Measurements from ENCODE around the gene PRTG. TPM values are rescaled to one million over a fixed set of nuclear protein-coding genes. Genes with fewer than 3 reads are reported as not detected.
"Not testable (repeated sequence)": the region's sequence is repeated elsewhere in the genome, so short reads cannot be mapped to it uniquely, and the experiment has no call there.

Gene PRTG
- total RNA-seq, 2 experiments from 2014 or later, result not detected

DNA sequence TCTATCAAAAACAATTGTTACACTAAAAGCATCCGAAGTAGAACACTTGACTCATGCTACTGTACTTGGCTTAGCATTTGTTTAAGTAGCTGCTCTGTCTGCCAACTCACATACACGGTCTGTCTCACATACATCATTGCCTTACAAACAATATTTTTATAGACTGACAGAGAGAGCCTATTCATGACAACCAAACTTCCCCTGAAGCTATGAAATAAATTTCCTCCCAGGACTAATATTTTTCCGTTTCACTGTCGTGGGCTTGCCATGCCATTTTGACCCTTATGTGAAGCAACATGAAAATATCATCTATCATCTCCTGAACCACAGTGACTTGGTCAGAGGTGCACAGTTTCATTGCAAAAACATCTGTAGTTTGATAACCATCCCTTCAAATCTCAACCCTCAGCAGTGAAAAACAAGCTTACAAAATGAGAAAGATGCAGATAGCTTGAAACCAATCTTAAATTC is 88.4 kb downstream of the PRTG start:
- ChIA-PET POLR2A (no interaction called here), CTCF (no interaction called here)

DNA sequence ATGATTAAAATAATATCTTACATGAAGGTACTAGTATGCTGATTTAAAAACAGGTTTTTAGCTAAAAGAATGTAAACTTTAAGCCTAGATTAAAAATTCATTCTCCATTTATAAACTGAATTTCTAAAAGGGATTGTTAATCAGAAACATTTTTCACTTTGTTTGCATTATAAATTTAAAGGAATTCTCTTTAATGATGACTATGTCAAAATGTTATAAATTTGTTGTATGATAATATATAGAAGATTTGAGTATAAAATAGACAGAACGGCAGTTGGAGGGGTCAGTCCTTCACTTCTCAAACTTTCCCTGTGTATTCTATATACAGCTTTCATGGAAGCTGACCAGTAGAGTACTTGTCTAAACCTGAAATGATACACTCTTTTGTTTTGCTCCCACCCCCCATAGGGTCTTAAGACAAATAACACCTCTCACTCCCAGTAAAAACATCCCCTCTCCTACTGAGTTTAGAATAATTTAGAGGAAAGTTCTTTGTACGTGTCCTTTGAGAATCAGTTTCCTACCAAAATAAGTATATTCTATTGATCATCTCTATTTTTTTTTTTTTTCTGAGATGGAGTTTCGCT is 90.0 kb downstream of the PRTG start:
- POLR2A ChIA-PET, result no interaction called here

DNA sequence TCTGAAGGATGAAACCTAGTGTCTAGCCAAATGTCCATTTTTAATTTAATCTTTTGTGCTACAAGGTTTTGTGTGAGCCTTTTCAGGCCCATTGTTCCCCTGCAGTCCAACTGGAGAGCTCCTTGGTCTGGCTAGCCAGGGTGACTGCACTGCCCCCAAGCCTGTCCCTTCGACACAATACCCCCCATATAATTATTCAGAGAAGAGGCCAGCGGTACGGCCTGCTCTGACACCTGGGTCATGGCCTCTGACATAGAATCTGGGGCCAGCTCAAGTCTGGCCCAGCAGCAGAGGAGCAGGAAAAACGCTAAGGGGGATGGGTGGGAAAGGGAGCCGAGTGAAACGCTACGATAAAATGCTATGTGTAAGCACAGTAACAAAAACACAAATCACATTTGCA is 90.6 kb downstream of the PRTG start:
- ChIA-PET POLR2A (no interaction called here), CTCF (no interaction called here)

More for the DNA sequence above, 90.0 kb downstream of the PRTG start:
- CTCF ChIA-PET, result no interaction called here

DNA sequence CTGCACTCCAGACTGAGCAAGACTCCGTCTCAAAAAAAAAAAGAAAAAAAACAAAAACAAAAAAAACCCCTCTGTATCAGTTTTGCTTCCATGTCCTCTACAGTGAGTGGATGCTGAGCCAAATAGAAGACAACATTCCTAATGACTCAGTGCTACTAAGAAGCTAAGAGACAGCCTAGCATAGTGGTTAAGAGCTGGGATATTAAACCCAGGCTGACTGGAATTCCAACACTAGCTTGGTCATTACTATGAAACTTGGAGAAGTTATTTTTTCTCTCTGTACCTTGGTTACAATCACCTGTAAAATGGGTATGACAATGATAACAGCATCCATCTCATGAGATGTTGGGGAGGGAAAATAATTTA is 93.9 kb downstream of the PRTG start:
- POLR2A ChIA-PET, result no interaction called here
- CTCF ChIA-PET, result interaction anchor here (0.5 to 1.2 kb wide), 5 partner anchors 39 to 1064 kb away, joined by 3 read pairs; no protein-coding TSS in a partner anchor

DNA sequence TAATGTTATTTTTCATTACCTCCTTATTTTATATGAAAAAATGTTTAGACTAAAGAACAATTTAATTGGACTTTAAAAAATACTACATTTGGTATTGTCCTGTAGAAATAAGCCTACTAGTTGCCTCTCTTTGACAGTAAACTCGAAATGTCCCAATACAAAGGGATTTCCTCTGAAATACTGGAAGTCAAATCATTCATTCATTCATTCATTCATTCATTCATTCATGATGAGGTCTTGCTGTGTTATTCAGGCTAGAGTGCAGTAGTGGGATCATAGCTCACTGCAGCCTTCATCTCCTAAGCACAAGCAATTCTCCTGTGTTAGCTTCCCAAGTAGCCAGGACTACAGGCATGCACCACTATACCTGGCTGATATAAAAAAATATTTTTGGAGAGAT is 104.2 kb downstream of the PRTG start:
- POLR2A ChIA-PET, result no interaction called here
- CTCF ChIA-PET, result no interaction called here

DNA sequence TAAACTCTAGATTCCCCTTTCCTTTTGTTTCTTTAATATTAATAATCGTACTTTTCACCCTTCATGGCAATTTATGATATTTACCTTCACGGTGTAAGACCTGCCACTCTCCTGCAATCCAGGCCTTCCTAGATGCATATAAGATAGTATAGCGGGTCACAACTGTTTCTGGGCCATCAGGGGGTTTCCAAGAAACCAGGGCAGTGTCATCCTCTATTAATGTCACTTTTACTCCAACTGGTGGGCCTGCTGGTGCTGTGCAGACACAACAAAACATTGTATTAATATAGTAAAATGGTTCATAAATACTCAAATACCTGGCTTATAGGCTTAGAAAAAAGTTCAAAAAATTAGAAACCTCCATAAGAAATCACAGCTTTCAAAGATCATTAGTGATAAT is 105.9 kb downstream of the PRTG start:
- CTCF ChIA-PET, result no interaction called here
- POLR2A ChIA-PET, result no interaction called here

DNA sequence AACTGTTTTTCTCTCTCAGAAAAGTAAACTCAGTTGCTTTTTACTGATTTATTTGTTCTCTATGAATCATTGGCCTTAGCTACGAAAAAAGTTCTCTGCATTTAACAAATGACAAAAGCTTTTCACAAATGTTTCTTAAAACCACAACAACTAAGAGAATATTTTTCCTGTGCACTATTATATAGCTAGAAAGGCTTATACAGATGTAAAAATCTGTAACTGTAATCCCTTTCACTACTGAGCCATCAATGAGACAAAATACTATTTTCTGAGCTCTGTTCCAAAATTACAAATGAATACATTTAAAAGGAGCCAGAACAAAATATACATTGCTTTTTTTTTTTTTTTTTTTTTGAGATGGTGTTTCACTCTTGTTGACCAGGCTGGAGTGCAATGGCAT is 109.2 kb downstream of the PRTG start:
- CTCF ChIA-PET, result no interaction called here
- POLR2A ChIA-PET, result no interaction called here

DNA sequence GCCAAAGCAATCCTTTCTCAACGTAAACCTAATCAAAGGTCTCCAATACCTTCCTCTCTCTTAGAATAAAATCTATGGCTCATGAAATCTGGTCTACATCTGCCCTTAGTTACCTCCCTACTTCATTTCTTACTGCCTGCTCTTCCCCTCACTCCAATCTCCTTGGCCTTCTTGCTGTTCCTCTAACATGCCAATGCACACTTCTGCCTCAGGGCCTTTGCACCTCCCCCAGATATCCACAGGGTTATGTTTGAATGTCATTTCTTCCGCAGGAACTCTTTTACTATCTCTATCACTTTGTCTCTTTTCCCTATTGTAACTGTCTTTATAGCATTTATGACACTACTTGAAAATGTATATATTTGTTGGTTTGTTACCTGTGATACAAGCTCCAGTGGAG is 110.5 kb downstream of the PRTG start:
- CTCF ChIA-PET, result no interaction called here

DNA sequence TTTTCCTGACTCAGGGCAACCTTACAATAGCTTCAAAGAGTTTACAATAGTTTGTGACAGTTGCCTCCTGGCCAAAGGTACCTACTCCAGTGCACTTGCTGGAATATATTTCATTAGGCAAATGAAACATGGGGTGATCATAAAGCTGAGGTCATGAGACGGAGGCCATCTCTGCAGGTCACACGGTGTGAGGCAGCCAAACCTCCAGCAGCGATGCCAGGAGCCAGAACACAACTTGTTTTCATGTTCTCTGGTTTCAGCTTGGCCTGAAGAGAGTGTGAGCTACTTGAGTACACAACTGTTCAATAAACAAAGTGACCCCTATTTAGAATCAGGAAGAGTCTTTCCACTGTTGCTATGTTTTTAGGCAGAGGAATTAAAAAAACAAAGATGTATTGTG is 112.1 kb downstream of the PRTG start:
- ChIA-PET POLR2A (no interaction called here), CTCF (no interaction called here)

More for the DNA sequence above, 110.5 kb downstream of the PRTG start:
- POLR2A ChIA-PET, result no interaction called here

DNA sequence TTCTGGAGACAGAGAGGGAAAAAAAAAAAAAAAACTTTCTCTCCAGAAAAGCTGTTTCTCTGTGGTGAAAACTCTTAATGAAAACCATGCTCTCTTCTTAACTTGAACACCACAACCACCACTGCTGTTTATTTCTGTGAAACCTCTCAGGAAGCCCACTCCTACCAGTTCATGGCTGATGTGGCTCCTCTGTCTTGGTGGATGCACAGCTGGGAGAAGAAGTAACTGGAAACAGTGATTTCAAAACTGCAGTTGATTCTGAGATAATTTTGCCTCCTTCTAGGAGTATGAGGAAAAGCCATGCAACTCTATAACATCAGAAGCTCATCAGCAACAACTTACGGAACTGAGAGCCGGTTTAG is 114.6 kb downstream of the PRTG start:
- POLR2A ChIA-PET, result no interaction called here
- CTCF ChIA-PET, result no interaction called here

DNA sequence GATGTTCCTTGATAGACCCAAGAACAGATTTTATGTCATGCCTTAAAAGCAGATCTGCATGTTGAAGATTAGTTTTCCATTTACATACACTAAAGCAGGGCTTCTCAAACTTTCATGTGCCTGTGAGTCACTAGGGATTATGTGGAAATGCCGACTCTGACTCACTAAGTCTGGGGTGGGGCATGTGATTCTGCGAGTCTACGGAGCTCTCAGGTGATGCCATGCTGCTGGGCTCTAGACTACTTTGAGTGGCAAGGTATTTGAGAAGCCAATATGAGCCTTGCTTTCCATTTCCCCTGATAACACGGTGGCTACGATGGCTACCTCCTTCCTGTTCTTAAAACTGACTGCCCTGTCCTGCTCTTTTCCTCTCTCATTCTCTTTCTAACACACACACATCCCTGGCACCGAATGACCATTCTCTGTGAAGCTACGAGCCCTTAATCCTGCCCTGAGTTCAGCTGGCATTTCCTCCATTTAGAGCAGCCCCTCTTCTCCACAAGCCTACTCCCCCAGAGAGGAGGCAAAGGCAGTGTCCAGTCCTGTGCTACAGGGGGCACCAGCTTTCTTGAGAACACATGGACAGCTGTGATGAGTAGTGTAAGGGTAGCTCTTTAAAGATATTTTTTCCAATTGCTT is 115.1 kb downstream of the PRTG start:
- ChIA-PET POLR2A (no interaction called here), CTCF (no interaction called here)

DNA sequence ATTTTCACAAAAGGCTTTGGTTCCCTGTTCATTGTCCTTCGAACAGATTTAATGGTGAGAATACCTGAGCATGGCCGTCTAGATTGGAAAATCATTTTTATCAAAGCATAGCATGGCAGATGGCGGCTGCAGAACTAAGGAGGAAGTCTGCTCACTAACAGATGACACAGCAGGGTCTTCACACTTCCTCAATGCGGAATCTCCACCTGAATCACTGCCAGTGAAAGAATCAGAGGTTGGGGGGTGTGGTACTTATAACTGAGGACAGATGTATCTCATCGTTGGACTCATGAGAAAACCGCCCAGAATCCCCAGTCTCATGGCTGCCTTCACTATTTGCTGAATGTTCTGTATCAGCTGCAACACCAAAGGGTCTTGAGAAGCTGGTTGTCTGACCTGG is 123.2 kb downstream of the PRTG start:
- ChIA-PET POLR2A (no interaction called here), CTCF (no interaction called here)

DNA sequence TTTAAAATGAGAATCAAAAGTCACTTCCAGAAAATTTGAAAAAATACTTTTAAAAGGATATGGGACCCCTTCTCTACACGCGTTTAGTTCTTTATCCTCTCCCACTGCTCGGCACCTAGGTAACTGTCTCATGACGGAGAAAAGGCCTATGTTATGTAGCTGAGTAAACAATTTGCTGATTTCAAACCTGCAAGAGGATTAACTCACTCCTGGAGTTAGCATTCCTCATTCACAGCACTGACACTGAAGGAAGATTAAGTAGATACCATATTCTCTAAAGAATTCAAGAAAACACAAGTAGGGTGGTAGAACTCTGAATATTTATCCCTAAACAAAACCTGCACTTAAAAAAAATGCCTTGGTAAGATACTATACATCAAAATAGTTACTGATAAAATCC is 124.6 kb downstream of the PRTG start:
- POLR2A ChIA-PET, result no interaction called here
- CTCF ChIA-PET, result no interaction called here

DNA sequence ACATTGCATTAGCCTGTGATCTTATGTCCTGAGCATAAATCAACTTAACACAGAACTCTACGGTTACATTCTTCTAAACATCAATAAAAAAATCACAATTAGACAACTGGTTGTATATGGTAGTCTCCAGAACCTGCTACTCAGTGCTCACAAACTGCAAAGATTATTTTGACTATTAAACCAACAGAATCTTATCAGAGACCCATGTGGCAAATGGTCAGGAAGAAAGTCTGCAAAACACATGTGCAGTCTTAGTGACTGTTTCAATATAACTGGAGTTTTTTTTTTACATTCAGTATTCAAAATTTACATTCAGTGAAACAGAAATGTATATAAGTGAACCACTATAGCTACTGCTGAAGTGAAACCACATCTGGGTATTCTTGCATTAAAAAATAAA is 127.5 kb downstream of the PRTG start:
- CTCF ChIA-PET, result no interaction called here
- POLR2A ChIA-PET, result no interaction called here

DNA sequence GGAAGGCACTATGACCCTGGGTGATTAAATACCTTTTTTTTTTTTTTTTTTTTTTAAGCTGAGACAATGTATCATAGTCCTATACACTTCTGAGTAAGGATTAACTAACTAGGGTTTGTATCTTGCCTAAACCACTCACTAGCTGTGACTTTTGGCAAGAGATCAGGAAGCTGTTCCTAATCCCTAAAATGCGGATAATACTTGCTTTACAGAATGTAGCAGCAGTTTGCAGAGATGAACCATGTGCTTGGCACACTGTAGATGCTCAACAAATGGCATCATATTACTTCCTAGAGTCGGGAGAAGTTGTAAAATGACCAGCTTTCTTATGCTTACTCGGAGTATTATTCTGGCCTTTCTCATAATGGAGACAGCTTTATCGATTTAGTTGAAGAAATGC is 129.2 kb downstream of the PRTG start:
- ChIA-PET CTCF (no interaction called here), POLR2A (no interaction called here)

DNA sequence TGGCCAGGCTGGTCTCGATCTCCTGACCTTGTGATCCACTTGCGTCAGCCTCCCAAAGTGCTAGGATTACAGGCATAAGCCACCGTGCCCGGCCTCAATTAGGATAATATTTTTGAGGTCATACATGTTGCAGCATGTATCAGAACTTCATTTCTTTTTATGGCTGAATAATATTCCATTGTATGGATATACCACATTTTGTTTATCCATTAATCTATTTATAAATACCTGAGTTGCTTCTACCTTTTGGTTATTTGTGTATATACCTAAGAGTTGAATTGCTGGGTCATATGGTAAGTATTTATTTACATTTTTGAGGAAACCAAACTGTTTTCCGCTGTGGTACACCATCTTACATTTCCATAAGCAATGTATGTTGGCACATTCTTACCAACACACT is 136.7 kb downstream of the PRTG start:
- ChIA-PET POLR2A (no interaction called here), CTCF (no interaction called here)

DNA sequence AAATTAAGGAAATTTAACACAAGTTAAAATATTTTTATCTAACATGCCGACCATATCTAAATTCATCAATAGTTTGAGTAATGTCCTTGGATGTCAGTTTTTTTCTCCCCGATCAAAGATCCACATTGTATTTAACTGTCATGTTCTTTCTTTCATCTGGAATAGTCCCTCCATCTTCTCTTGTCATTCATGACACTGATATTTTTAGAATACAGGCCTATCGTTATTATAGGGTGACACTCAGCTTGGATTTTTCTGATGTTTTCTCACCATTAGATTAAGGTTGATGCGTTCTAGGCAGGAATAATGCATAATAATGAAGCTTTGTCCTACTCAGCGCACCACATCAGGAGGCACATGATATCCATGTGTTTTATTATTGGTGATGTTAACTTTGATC is 141.6 kb downstream of the PRTG start:
- CTCF ChIA-PET, result no interaction called here

DNA sequence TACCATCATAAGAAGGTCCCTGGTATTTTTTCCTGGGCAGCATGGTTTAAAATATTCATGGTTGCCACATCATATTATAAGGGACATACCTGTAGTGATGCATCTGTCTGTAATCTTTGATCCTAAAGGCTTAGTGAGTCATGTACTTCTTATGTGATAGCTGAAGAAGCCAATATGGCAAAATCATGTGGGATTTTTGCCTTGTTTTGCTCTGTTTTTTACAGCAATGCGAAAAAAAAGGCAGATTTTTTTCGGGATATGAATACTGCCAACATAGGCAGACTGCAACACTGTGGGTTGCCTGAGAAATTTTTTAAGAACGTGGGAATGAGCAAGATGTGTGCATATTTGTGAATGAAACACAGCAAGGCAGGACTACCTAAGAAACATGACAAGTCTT is 143.5 kb downstream of the PRTG start:
- CTCF ChIA-PET, result no interaction called here

More for the DNA sequence above, 141.6 kb downstream of the PRTG start:
- POLR2A ChIA-PET, result no interaction called here

DNA sequence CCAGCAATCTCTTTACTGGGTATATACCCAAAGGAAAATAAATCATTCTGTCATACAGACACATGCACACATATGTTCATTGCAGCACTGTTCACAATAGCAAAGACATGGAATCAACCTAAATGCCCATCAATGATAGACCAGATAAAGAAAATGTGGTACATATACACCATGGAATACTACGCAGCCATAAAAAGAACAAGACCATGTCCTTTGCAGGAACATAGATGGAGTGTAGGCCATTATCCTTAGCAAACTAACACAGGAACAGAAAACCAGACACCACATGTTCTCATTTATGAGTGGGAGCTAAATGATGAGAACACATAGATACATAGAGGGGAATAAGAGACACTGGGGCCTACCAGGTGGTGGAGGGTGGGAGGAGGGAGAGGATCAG is 149.9 kb downstream of the PRTG start:
- CTCF ChIA-PET, POLR2A ChIA-PET: not testable (repeated sequence)

More for the DNA sequence above, 143.5 kb downstream of the PRTG start:
- POLR2A ChIA-PET, result no interaction called here

DNA sequence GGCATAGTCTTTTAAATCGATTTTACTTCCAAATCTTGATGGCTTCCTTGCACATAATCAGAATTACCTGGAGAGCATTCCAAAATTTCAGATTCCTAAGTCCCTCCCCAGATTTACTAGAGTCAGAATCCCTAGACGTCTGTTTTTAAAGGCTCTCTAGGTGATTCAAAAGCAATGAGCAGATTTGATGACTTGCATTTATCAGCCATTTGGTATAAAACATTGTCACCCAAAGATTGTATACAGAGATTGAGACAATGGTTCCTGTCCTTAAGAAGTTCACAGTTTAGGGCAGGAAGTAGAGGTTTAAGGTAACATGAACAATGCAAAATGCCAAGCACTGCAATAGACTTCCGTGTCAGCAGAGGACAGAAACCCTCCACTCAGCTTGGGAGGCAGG is 152.2 kb downstream of the PRTG start:
- CTCF ChIA-PET, result no interaction called here
- POLR2A ChIA-PET, result no interaction called here

DNA sequence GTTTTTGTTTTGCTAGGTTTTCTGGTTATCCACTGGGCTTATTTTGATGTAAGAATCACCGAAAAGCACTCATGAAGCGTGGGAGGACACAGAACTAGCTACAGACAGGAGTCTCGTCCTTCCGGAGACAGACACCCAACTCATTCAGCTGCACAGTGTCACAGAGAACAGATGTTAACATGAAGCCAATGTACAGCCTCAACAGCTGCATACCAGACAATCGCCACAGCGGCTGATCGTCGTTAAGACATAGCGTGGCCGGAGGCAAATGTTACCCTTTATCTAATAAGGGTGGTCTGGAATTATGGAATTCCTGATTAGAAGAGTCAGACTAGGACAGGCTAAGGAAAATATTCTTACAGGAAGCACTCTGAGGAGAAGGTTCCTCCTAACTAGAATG is 153.7 kb downstream of the PRTG start:
- POLR2A ChIA-PET, result no interaction called here
- CTCF ChIA-PET, result no interaction called here

DNA sequence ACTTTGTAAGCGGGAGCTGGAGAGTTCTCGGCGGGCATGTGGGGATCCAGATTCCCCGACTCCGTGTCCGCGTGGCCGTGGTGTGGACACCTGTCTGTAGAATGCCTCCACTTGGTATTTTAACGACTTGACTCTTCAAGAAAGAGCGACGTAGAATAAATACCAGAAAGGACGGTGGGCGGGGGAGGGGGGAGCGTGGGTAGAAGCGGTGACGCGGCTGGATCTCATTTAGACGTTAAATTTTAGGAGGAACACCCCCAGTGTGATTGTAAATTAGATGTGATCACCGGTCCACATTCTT is 154.2 kb downstream of the PRTG start:
- ChIA-PET CTCF (no interaction called here), POLR2A (no interaction called here)

Data from activated CD8-positive, alpha-beta memory T cell treated with anti-CD3 and anti-CD28 coated beads for 36 hours (primary cell).